ENCODE data around the gene CCDC174.

- no peak for TF ChIP-seq JUNB (IDR thresholded peaks at IDR 0.05)
- no peak for TF ChIP-seq CTCF (IDR thresholded peaks at IDR 0.05)
- TF ChIP-seq REST (IDR thresholded peaks at IDR 0.05): no peak
- no peak for TF ChIP-seq EP300 (IDR thresholded peaks at IDR 0.05)
- TF ChIP-seq RCOR1 (IDR thresholded peaks at IDR 0.05; ENCODE audit: low read depth, low read length): no peak
- TF ChIP-seq POLR2AphosphoS2 (conservative IDR thresholded peaks at IDR 0.05; ENCODE audit: low read length): no peak
- no peak for TF ChIP-seq SMC3 (IDR thresholded peaks at IDR 0.05)
- TF ChIP-seq CEBPB (IDR thresholded peaks at IDR 0.05): no peak
Measured at GRCh38 chr3:14699643-14700042, 48.1 kb downstream of the CCDC174 start.

Measured in A549 (cell line).